Right cardiac atrium (tissue), 5 donors: ENCODE results near the gene GPR148. TPM values are rescaled to one million over a fixed set of nuclear protein-coding genes. Genes with fewer than 3 reads are reported as not detected.

ENCODE experiments used
- ATAC-seq, 2 donors: fragments of 200-7000 bp; cut with Tn5 transposase; one replicate each; pipeline versions ENCODE4 v1.8.0 to v1.9.1; 2020; ENCODE audit warnings: moderate library complexity in 2 of 2, mild to moderate bottlenecking in 1 of 2
- DNase-seq, 3 donors: peaks; one replicate each; pipeline ENCODE4 v3.0.0-alpha.2; 2020
- H3K27ac ChIP-seq: one replicate; pipeline ENCODE4 v1.5.1; 2013; ENCODE audit warnings: mild to moderate bottlenecking, low read length, control low read depth, moderate library complexity
- H3K27me3 ChIP-seq: one replicate; pipeline ENCODE4 v1.6.1; 2013; ENCODE audit not compliant: control insufficient read depth, insufficient read depth
- H3K4me1 ChIP-seq: one replicate; pipeline ENCODE4 v1.6.1; 2013; ENCODE audit warnings: low read length; ENCODE audit not compliant: control insufficient read depth, insufficient read depth
- H3K4me3 ChIP-seq: one replicate; pipeline ENCODE4 v1.5.1; 2013; ENCODE audit warnings: low read length, control low read depth
- H3K9me3 ChIP-seq: one replicate; pipeline ENCODE4 v1.6.1; 2013; ENCODE audit warnings: low read length; ENCODE audit not compliant: control insufficient read depth
- WGBS: extraction: QIAGEN DNeasy Blood & Tissue Kit; methylation state at CpG from one replicate; pipeline ENCODE4 v1.1.7; 2013; 5-methylcytosine and 5-hydroxymethylcytosine counted together
- intact Hi-C, 4 donors: fragments of 100-400 bp; cut with DNase I; formaldehyde crosslinking; loops; one replicate each; pipeline versions ENCODE4 v1.11.0 to v1.14.0; 2022 to 2023
- polyA plus RNA-seq: library from polyadenylated mRNA; stranded (reverse); fragments of 200-250 nt; gene quantifications from one replicate; pipeline ENCODE4 v1.2.3, GENCODE V29; 2013
- total RNA-seq, 4 donors: library from RNA; stranded (reverse); fragmentation: NEBNext Ultra II Directional; extraction: Animal tissue kit (Norgen Biotek cat#: 25700); gene quantifications; one replicate each; pipeline ENCODE4 v1.2.1, GENCODE V29; 2021
- donor health status: healthy with polysubstance abuse.
- donor health status: DM: no; HTN: yes; CAD: no.
- donor health status: DM: no; HTN: no; CAD: no.
- donor health status: DM: no; HTN: yes; CAD: no; lungs with severe emphysema.
- donor health status: DM: yes; HTN: yes; CAD: no.

Gene GPR148
- total and polyA plus RNA-seq, 5 donors, result not detected

GRCh38 chr2:130754811-130755210 lies 25.9 kb downstream of the GPR148 start:
- Histone ChIP-seq H3K4me3 (no peak overlapping the region), H3K4me1 (no peaks in the 10 kb centered on the region), H3K27me3 (no peaks in the 10 kb centered on the region), H3K9me3 (no peaks in the 10 kb centered on the region), H3K27ac (no peak overlapping the region)
- ATAC-seq, result no peak
- DNase-seq, result no peak
- intact Hi-C loops, result no loop called here
- 35% methylated on average over 8 of the region's 8 CpGs for whole genome bisulfite sequencing

- DNase-seq (peak in 1 of 3 donors; percentile 53), ATAC-seq (peak in 1 of 2 donors; percentile 15)
- H3K4me3 ChIP-seq, result peak within 1 kb of the TSS; percentile 47
- intact Hi-C loops, result no loop called here
- 2% methylated on average over 43 of the region's 43 CpGs for WGBS
- no peaks in the 10 kb centered on the region for H3K4me1 ChIP-seq
- no peaks in the 10 kb centered on the region for H3K27me3 ChIP-seq
- H3K9me3 ChIP-seq, result no peaks in the 10 kb centered on the region
- H3K27ac ChIP-seq, result no peak within 1 kb of the TSS
Measured at GRCh38 chr2:130755256-130756052, 26.6 kb downstream of the GPR148 start, which contains the start of gene AMER3. AMER3 (plus strand) TSS chr2:130755540; CDS start chr2:130762073, 6,533 bp downstream.

- no peaks in the 10 kb centered on the region for H3K27me3 ChIP-seq
- ATAC-seq, result peak; percentile 77 to 79
- H3K27ac ChIP-seq, result no peak overlapping the region
- intact Hi-C loops, result no loop called here
- H3K4me1 ChIP-seq, result no peaks in the 10 kb centered on the region
- no peaks in the 10 kb centered on the region for H3K9me3 ChIP-seq
- peak in 1 of 3 donors; percentile 54 for DNase-seq
- 3% methylated on average over 80 of the region's 80 CpGs for WGBS
- H3K4me3 ChIP-seq, result peak overlapping the region; percentile 47
Measured at GRCh38 chr2:130756053-130756873, 27.4 kb downstream of the GPR148 start.

- ATAC-seq (no peak), DNase-seq (no peak)
- H3K4me3 ChIP-seq, result no peak overlapping the region
- H3K27ac ChIP-seq, result no peak overlapping the region
- WGBS, result 27% methylated on average over 16 of the region's 16 CpGs
- intact Hi-C loops, result no loop called here
- H3K27me3 ChIP-seq, result no peaks in the 10 kb centered on the region
- no peaks in the 10 kb centered on the region for H3K4me1 ChIP-seq
- no peaks in the 10 kb centered on the region for H3K9me3 ChIP-seq
Measured at GRCh38 chr2:130756874-130757668, 28.2 kb downstream of the GPR148 start.

GRCh38 chr2:130759906-130760753 lies 31.3 kb downstream of the GPR148 start:
- WGBS, result 58% methylated on average over 10 of the region's 10 CpGs
- Histone ChIP-seq H3K4me1 (no peaks in the 10 kb centered on the region), H3K27ac (no peak overlapping the region), H3K9me3 (no peaks in the 10 kb centered on the region), H3K27me3 (no peaks in the 10 kb centered on the region), H3K4me3 (no peak overlapping the region)
- intact Hi-C loops, result no loop called here
- ATAC-seq (no peak), DNase-seq (peak in 1 of 3 donors; percentile 70)

GRCh38 chr2:130760754-130761751 lies 32.2 kb downstream of the GPR148 start:
- ATAC-seq (no peak), DNase-seq (no peak)
- intact Hi-C loops, result no loop called here
- Histone ChIP-seq H3K4me3 (no peak overlapping the region), H3K9me3 (no peaks in the 10 kb centered on the region), H3K27me3 (no peaks in the 10 kb centered on the region), H3K4me1 (no peaks in the 10 kb centered on the region), H3K27ac (no peak overlapping the region)
- 75% methylated on average over 14 of the region's 14 CpGs for WGBS

- no peaks in the 10 kb centered on the region for H3K9me3 ChIP-seq
- no peak for DNase-seq
- no peak for ATAC-seq
- 81% methylated on average over 37 of the region's 37 CpGs for WGBS
- no peak overlapping the region for H3K4me3 ChIP-seq
- H3K4me1 ChIP-seq, result no peaks in the 10 kb centered on the region
- intact Hi-C loops, result no loop called here
- H3K27ac ChIP-seq, result no peak overlapping the region
- no peaks in the 10 kb centered on the region for H3K27me3 ChIP-seq
Measured at GRCh38 chr2:130762031-130762909, 33.4 kb downstream of the GPR148 start.

- H3K27ac ChIP-seq, result no peak overlapping the region
- no peaks in the 10 kb centered on the region for H3K27me3 ChIP-seq
- DNase-seq (no peak), ATAC-seq (no peak)
- H3K9me3 ChIP-seq, result no peaks in the 10 kb centered on the region
- intact Hi-C loops, result no loop called here
- no peaks in the 10 kb centered on the region for H3K4me1 ChIP-seq
- no peak overlapping the region for H3K4me3 ChIP-seq
- WGBS, result 83% methylated on average over 22 of the region's 22 CpGs
Measured at GRCh38 chr2:130762910-130763385, 34.1 kb downstream of the GPR148 start.

GRCh38 chr2:130763405-130763804 lies 34.5 kb downstream of the GPR148 start:
- ATAC-seq (no peak), DNase-seq (no peak)
- intact Hi-C loops, result no loop called here
- no peaks in the 10 kb centered on the region for H3K27me3 ChIP-seq
- H3K4me3 ChIP-seq, result no peak overlapping the region
- H3K4me1 ChIP-seq, result no peaks in the 10 kb centered on the region
- H3K27ac ChIP-seq, result no peak overlapping the region
- WGBS, result 84% methylated on average over 12 of the region's 12 CpGs
- no peaks in the 10 kb centered on the region for H3K9me3 ChIP-seq
